GM23338 (cell line): ENCODE data around the gene ZNF92. TPM values are rescaled to one million over a fixed set of nuclear protein-coding genes. Genes with fewer than 3 reads are reported as not detected.

Source experiments
- ATAC-seq: fragments of 200-7000 bp; cut with Tn5 transposase; 3 replicates; pipeline ENCODE4 v1.9.1; 2020
- DNase-seq: peaks from one replicate; pipeline ENCODE4 v3.0.0-alpha.2; 2015; ENCODE audit warnings: low spot score
- H2AFZ ChIP-seq: fragments of 200-600 bp; sonication (generic); 2 replicates; pipeline ENCODE4 v1.8.0; 2016; ENCODE audit warnings: antibody characterized with exemption, mild to moderate bottlenecking, moderate library complexity
- H3F3A ChIP-seq: fragments of 200-600 bp; sonication (generic); replicated peaks from 2 replicates; pipeline ENCODE4 v1.8.0; 2017; ENCODE audit warnings: antibody characterized with exemption, mixed run types, low read depth
- H3K27ac ChIP-seq: fragments of 200-600 bp; sonication (generic); 2 replicates; pipeline ENCODE4 v1.6.1; 2016; ENCODE audit warnings: low read depth
- H3K27me3 ChIP-seq: fragments of 200-600 bp; sonication (generic); 2 replicates; pipeline ENCODE4 v1.8.0; 2016; ENCODE audit warnings: mild to moderate bottlenecking, mixed run types, moderate library complexity; ENCODE audit not compliant: insufficient read depth
- H3K36me3 ChIP-seq: fragments of 200-600 bp; sonication (generic); 2 replicates; pipeline ENCODE4 v1.8.0; 2016; ENCODE audit warnings: mild to moderate bottlenecking; ENCODE audit not compliant: insufficient read depth
- H3K4me1 ChIP-seq: fragments of 200-600 bp; sonication (generic); 2 replicates; pipeline ENCODE4 v1.8.0; 2016; ENCODE audit warnings: mild to moderate bottlenecking, moderate library complexity; ENCODE audit not compliant: insufficient read depth
- H3K4me2 ChIP-seq: fragments of 200-600 bp; sonication (generic); 2 replicates; pipeline ENCODE4 v1.7.1; 2017; ENCODE audit warnings: mixed run types
- H3K4me3 ChIP-seq: fragments of 200-600 bp; sonication (generic); 2 replicates; pipeline ENCODE4 v1.6.1; 2016; ENCODE audit warnings: mixed run types
- H3K79me2 ChIP-seq: fragments of 200-600 bp; sonication (generic); replicated peaks from 2 replicates; pipeline ENCODE4 v1.8.0; 2017; ENCODE audit warnings: mild to moderate bottlenecking; ENCODE audit not compliant: insufficient read depth
- H3K9me2 ChIP-seq: fragments of 200-600 bp; sonication (generic); 2 replicates; pipeline ENCODE4 v1.8.0; 2017; ENCODE audit not compliant: insufficient read depth
- H4K20me1 ChIP-seq: fragments of 200-600 bp; sonication (generic); replicated peaks from 2 replicates; pipeline ENCODE4 v1.8.0; 2017; ENCODE audit warnings: mild to moderate bottlenecking; ENCODE audit not compliant: insufficient read depth
- H3K27ac Mint-ChIP-seq: 2 replicates; pipeline ENCODE4 v1.8.0; 2020; ENCODE audit warnings: inconsistent platforms, mild to moderate bottlenecking, moderate library complexity, mixed read lengths
- H3K27me3 Mint-ChIP-seq: 3 replicates; pipeline ENCODE4 v1.8.0; 2022; ENCODE audit warnings: low read depth, mild to moderate bottlenecking, moderate library complexity, mixed read lengths, inconsistent platforms; ENCODE audit not compliant: insufficient read depth, poor library complexity
- H3K36me3 Mint-ChIP-seq: 3 replicates; pipeline ENCODE4 v1.8.0; 2021; ENCODE audit warnings: low read depth, mild to moderate bottlenecking, inconsistent platforms, moderate library complexity, mixed read lengths
- H3K4me1 Mint-ChIP-seq: 3 replicates; pipeline ENCODE4 v1.8.0; 2020; ENCODE audit warnings: mild to moderate bottlenecking, inconsistent platforms, mixed read lengths
- H3K4me3 Mint-ChIP-seq: 3 replicates; pipeline ENCODE4 v1.8.0; 2021; ENCODE audit warnings: moderate library complexity, mild to moderate bottlenecking, inconsistent platforms, mixed read lengths
- H3K9me3 Mint-ChIP-seq: 3 replicates; pipeline ENCODE4 v1.8.0; 2020; ENCODE audit warnings: moderate library complexity, mild to moderate bottlenecking, inconsistent platforms, mixed read lengths
- CREB1 ChIP-seq: fragments of 250-450 bp; sonication (Bioruptor Pico); IDR thresholded peaks from 2 replicates; pipeline ENCODE4 v1.5.0; 2020; ENCODE audit warnings: low read depth, mild to moderate bottlenecking, moderate library complexity
- EZH2 ChIP-seq: fragments of 200-600 bp; sonication (generic); IDR thresholded peaks from one replicate; pipeline ENCODE4 v1.8.0; 2017; ENCODE audit warnings: antibody characterized with exemption, mild to moderate bottlenecking, low read depth; ENCODE audit not compliant: unreplicated experiment
- EZH2phosphoT487 ChIP-seq: fragments of 200-600 bp; sonication (generic); IDR thresholded peaks from one replicate; pipeline ENCODE4 v1.8.1; 2018; ENCODE audit warnings: antibody characterized with exemption; ENCODE audit not compliant: unreplicated experiment
- JUNB ChIP-seq: IDR thresholded peaks from one replicate; pipeline ENCODE4 v1.6.1; 2016; ENCODE audit warnings: antibody characterized with exemption; ENCODE audit not compliant: unreplicated experiment
- NANOG ChIP-seq: IDR thresholded peaks from 2 replicates; pipeline ENCODE4 v1.6.1; 2016; ENCODE audit warnings: antibody characterized with exemption, borderline replicate concordance
- ZNF331 ChIP-seq: fragments of 250-450 bp; sonication (Bioruptor Pico); IDR thresholded peaks from 2 replicates; pipeline ENCODE4 v1.5.0; 2020; ENCODE audit warnings: low read depth, mild to moderate bottlenecking, moderate library complexity
- ZNF462 ChIP-seq: fragments of 250-450 bp; sonication (Bioruptor Pico); IDR thresholded peaks from 2 replicates; pipeline ENCODE4 v1.5.0; 2020; ENCODE audit warnings: mild to moderate bottlenecking, moderate library complexity
- polyA plus RNA-seq: library from polyadenylated mRNA; unstranded; fragments of >200 nt; fragmentation: Nextera tagmentation; extraction: Ambion mirVana; gene quantifications from 2 replicates; pipeline ENCODE4 v1.2.1, GENCODE V29; 2016
- total RNA-seq: library from RNA; depleted of rRNA; stranded (reverse); fragments of >200 nt; shearing (Covaris generic); gene quantifications from 2 replicates; pipeline ENCODE4 v1.2.3, GENCODE V29; 2014
- TF ChIP-seq, protein P1 (sequence below), 2 experiments: fragments of 200-600 bp in 1 of 2; sonication (generic) in 1 of 2; conservative IDR thresholded peaks; 2 replicates each; pipeline versions ENCODE4 v1.5.1 to v1.6.1; 2016 to 2017; ENCODE audit warnings: antibody characterized with exemption in 2 of 2, low read depth in 2 of 2, mild to moderate bottlenecking in 2 of 2, moderate library complexity in 1 of 2
- TF ChIP-seq, protein P2 (sequence below): IDR thresholded peaks from 2 replicates; pipeline ENCODE4 v1.6.1; 2016; ENCODE audit warnings: antibody characterized with exemption

The ZNF92 gene
- total and polyA plus RNA-seq, 2 experiments from 2014 or later = 25.3 to 56.3 TPM

- TF ChIP-seq ZNF331 (CRISPR knock-in tag) = no peak
- no peak for TF ChIP-seq JUNB
- TF ChIP-seq, protein P1, sequence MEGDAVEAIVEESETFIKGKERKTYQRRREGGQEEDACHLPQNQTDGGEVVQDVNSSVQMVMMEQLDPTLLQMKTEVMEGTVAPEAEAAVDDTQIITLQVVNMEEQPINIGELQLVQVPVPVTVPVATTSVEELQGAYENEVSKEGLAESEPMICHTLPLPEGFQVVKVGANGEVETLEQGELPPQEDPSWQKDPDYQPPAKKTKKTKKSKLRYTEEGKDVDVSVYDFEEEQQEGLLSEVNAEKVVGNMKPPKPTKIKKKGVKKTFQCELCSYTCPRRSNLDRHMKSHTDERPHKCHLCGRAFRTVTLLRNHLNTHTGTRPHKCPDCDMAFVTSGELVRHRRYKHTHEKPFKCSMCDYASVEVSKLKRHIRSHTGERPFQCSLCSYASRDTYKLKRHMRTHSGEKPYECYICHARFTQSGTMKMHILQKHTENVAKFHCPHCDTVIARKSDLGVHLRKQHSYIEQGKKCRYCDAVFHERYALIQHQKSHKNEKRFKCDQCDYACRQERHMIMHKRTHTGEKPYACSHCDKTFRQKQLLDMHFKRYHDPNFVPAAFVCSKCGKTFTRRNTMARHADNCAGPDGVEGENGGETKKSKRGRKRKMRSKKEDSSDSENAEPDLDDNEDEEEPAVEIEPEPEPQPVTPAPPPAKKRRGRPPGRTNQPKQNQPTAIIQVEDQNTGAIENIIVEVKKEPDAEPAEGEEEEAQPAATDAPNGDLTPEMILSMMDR (conservative IDR thresholded peaks at IDR 0.05; ENCODE audit: low read depth in 2 of 2) = no peak
- TF ChIP-seq NANOG = no peak
- no peak for TF ChIP-seq EZH2
- TF ChIP-seq EZH2phosphoT487 = no peak
- Histone ChIP-seq H3F3A (peaks cover 16% of the 10 kb centered on the region), H3K79me2 (no peaks in the 10 kb centered on the region), H3K4me2 (no peak overlapping the region), H3K4me1 (no peaks in the 10 kb centered on the region), H2AFZ (no peak overlapping the region), H3K9me2 (0 out of 2 replicates have a peak, but pooled peaks cover 5% of the 10 kb centered on the region), H3K27ac (no peak overlapping the region), H4K20me1 (no peaks in the 10 kb centered on the region), H3K4me3 (no peak overlapping the region), H3K36me3 (no peaks in the 10 kb centered on the region; the same call in 1 of the 2 replicates), H3K27me3 (no peaks in the 10 kb centered on the region)
- Mint-ChIP-seq H3K4me1 (no peaks in the 10 kb centered on the region), H3K4me3 (no peak overlapping the region), H3K36me3 (peaks cover 21% of the 10 kb centered on the region), H3K27ac (no peak overlapping the region), H3K27me3 (peaks cover 4% of the 10 kb centered on the region), H3K9me3 (peaks cover 24% of the 10 kb centered on the region)
- DNase-seq = no peak
- no peak for ATAC-seq
Measured at GRCh38 chr7:65434307-65434706, 60.7 kb downstream of the ZNF92 start.

DNA sequence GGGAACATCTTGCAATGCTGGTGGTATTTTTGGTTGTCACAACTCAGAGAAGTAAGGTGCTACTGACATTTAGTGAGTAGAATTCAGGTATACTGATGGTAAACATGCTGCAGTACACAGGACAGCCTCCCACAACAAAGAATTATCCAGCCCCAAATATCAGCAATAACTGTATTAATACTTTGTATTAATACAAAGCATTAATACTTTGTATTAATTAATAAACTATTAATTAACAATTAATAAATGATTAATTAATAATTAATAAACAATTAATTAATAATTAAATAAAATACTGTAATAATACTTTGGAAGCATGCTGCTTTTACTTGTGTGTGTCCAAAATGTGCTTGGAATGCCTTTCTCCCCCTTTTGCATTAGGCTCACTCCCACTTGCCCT, 62.5 kb downstream of the ZNF92 start:
- H3K36me3 ChIP-seq = no peaks in the 10 kb centered on the region; the same call in 1 of the 2 replicates
- H3K27me3 ChIP-seq = no peaks in the 10 kb centered on the region
- H3K4me1 ChIP-seq = no peaks in the 10 kb centered on the region
- H3K27me3 Mint-ChIP-seq = no peaks in the 10 kb centered on the region
- H3K9me3 Mint-ChIP-seq = peaks cover 6% of the 10 kb centered on the region
- no peak for DNase-seq
- no peak for ATAC-seq
- H3K4me1 Mint-ChIP-seq = no peaks in the 10 kb centered on the region
- H4K20me1 ChIP-seq = no peaks in the 10 kb centered on the region
- H3K36me3 Mint-ChIP-seq = peaks cover 5% of the 10 kb centered on the region; the same call in 1 of the 3 replicates
- no peak overlapping the region for H3K27ac ChIP-seq
- TF ChIP-seq EZH2 = no peak
- TF ChIP-seq ZNF462 (CRISPR knock-in tag) = no peak
- TF ChIP-seq, protein P2, sequence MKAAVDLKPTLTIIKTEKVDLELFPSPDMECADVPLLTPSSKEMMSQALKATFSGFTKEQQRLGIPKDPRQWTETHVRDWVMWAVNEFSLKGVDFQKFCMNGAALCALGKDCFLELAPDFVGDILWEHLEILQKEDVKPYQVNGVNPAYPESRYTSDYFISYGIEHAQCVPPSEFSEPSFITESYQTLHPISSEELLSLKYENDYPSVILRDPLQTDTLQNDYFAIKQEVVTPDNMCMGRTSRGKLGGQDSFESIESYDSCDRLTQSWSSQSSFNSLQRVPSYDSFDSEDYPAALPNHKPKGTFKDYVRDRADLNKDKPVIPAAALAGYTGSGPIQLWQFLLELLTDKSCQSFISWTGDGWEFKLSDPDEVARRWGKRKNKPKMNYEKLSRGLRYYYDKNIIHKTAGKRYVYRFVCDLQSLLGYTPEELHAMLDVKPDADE = no peak
- no peak for TF ChIP-seq CREB1 (CRISPR knock-in tag)
- no peak overlapping the region for H2AFZ ChIP-seq
- no peaks in the 10 kb centered on the region for H3F3A ChIP-seq
- H3K9me2 ChIP-seq = no peaks in the 10 kb centered on the region
- H3K4me3 Mint-ChIP-seq = no peak overlapping the region
- H3K4me2 ChIP-seq = no peak overlapping the region
- no peak overlapping the region for H3K27ac Mint-ChIP-seq
- no peaks in the 10 kb centered on the region for H3K79me2 ChIP-seq
- H3K4me3 ChIP-seq = no peak overlapping the region
